IPS DF 4.7 (cell line): ENCODE results near the gene MYCBP.
"Not testable (repeated sequence)": the region's sequence is repeated elsewhere in the genome, so short reads cannot be mapped to it uniquely, and the experiment has no call there.

Experiments
- DNase-seq: peaks from one replicate; pipeline ENCODE4 v3.0.0-alpha.2; 2013; ENCODE audit warnings: low spot score; ENCODE audit errors: extremely low read depth

Gene MYCBP

DNA sequence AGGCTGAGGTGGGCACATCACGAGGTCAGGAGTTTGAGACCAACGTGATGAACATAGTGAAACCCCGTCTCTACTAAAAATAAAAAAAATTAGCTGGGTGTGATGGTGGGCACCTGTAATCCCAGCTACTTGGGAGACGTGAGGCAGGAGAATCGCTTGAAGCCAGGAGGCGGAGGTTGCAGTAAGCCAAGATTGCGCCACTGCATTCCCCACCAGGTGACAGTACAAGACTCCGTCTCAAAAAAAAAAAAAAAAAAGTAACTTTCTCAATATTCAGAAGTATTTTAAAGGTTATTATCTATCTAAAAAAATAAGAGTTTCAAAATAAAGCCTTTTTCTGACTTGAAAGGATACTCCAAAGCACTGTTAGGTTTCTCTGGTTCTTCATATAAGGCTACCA lies 5.9 kb downstream of the MYCBP start:
- no peak for DNase-seq

DNA sequence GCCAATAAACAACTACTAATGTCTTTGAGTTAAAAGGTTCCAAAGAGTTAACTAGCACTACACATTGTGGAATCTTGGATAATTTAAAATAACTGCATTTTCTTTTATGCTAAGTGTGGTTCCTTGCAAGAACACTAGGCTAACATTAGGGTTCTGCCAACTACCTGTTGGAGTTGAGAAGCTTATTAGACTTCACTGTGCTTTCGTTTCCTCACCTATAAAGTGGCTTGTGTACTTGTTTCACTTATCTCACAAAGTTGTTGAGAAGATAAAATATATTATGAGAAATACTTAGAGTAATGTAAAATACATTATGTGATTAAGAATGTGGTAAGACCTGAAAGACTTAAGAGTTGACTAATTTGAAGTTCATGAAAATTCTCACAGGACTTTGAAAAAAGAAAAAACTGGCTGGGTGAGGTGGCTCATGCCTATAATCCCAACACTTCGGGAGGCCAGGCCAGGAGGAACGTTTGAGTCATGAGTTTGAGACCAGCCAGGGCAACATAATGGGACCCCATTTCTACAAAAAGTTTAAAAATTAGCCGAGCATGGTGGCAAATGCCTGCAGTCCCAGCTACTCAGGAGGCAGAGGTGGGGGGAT lies 7.9 kb downstream of the MYCBP start:
- no peak for DNase-seq

DNA sequence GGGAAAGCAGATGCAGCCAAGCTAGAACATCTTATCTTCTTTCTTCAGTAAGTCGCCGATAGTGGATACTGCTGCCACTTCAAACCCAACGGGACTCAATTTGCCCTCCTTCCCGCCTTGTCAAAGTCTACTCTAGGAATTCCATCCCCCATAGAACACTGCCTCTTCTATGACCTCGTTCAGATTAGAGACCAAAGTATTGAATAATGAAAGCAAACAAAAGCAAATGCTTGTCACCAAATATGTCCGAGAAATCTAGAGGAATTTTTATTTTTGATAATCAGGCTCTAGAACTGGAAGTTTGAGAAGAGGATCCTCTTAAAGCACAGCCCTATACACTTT lies 12.7 kb downstream of the MYCBP start:
- no peak for DNase-seq

DNA sequence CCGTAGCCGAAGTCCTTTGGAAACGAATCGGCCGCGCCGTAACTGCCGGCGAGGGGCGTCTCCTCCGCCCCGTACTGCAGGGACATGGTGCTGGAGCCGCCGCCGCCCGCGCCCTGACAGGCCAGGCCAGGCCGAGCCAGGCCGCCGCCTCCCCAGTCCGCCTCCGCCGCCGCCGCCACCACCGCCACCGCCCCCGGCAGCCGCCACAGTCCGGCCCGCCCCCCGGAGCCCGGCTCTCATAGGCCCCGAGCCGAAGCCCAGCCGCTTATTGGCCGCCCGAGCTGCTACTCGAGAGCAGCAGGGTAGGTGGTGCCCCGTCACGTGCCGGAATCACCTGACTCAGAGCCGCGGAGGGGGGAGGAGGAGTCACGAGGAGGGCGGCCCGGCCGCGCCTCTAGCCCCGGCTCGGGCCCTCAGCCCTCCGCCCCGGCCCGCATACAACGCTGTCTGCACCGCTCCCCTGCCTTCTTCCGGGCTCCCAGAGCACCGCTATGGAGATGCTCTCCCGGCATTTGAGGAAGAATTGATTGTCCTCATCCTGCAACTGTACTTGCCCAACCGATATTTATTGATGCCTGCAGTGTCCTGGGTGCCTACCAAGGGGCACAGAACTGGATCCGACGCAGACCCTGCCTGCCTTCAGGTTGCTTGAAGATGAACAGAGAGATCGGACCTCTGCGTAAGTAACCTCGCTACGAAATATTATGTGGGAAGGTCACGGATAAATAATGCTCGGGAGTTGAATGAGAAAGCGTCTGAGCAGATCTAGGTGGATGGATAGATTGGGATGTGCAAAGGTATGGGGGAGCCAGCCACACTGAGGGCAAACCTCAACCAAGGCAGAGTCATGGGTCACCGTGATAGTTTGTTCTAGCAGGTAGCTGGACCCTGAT lies 13.3 kb downstream of the MYCBP start, which contains the start of gene RRAGC:
Gene RRAGC, minus strand, starts transcription at position 212 of the 893 bp plus-strand sequence. Its CDS starts 126 bp downstream, at position 86.
- DNase-seq: peak; percentile 64

DNA sequence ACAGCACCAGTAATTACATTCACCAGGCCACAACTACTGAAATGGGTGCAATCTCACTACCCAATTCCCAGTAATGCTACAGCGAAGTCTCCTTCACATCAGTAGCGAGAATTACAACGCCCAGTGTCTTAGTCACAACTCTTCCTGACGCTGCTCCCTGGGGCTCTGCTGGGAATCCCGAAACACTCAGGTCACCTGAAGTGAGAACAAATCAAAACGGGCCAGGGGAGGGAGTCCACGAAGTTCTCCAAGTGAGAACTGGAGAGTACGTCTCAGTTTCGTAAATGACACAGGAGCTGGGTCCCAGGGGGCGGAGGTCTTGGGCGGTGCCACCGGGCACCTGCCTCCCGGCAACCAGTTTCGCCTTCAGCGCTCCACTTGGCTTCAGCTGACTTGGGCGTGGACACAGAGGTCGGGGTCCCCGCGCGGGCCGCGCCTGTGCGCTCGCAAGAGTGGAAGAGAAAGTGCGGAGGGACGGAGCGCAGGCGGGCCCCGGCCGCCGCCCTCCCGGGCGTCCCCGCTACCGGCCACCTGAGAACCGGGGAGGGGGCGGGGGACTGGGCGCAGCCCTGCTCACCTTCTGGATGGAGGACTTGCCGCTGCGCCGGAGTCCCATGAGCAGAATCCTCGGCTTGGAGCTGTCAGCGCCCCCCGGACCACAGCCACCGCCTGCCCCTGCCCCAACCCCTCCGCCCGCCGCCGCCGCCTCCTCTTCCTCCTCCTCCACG lies 14.2 kb downstream of the MYCBP start:
- no peak for DNase-seq

DNA sequence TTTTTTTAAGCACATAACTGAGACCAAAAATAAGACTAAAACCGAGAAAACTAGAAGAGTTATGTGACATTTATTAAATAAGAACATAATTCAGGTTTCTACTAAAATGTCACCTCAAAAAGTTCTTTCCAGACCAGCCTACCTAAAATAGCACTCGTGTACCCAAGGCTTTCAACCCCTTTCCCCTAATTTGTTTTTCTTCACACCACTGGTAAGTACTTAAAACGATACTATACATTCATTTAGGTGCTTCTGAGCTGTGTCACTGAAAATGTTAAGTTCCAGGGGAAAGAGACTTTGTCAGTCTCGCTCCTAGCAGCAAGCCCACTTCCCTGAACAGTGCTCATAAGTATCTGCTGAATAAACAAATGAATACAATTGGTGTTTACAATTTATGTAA lies 20.4 kb downstream of the MYCBP start:
- no peak for DNase-seq

DNA sequence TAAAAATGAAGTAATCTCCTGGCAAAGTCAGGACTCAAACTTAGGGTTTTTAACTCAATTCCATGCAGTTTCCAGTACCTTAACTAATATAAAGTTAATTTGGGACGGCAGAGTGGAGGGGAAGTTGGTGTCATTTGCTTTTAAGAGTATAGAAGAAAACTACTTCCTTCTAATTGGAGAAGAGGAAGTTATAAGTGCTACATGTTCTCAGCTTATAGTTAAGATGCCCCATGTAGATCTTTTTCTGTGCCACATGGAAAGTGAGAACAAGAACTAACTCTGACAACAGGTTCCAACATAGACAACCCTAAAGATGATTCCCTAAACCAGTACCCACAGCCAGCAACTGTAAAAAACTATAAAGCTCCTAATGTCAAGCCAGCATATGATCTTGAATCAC lies 25.1 kb downstream of the MYCBP start:
- DNase-seq: no peak

DNA sequence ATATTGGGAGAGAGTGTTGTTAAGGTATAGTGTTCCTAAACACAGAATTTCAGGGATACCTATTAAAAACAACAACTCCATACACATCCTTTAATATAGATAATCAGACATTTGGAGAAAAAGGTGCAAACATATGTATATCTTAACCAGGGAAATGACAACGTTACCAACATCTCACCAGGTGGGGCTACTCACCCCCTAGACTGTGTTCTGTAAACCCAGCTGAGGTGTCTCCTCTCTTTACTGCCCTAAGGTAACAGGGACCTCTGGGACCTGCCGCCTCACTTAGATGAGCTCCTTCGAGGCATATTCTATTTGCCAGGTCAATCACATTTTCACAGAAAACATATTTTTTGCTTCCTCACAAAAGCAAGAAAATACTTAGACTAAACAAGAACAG lies 26.9 kb downstream of the MYCBP start:
- no peak for DNase-seq

DNA sequence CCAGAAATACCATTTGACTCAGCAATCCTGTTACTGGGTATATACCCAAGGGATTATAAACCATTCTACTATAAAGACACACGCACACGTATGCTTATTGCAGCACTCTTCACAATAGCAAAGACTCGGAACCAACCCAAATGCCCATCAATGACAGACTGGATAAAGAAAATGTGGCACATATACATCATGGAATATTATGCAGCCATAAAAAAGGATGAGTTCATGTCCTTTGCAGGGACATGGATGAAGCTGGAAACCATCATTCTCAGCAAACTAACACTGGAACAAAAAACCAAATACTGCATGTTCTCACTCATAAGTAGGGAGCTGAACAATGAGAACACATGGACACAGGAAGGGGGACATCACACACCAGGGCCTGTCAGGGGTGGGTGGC lies 28.1 kb downstream of the MYCBP start:
- not testable (repeated sequence) for DNase-seq

DNA sequence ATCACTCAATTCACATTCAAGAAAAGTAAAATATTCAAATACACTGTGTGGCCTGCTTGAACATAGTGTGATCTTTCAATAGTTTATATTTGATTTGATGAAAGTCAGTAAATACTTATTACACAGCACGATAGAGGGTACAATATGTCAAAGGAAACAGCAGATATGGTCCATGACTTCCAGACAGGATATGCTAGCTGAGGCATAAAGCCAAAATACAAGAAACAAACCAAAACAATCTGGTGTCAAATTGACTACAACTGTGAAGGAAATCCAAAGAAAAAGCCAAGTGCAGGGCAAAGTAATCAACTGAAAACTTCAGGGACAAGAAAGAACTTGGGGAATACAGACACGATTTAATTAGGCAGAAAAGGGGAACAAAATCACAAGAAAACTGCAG lies 32.9 kb downstream of the MYCBP start:
- no peak for DNase-seq

DNA sequence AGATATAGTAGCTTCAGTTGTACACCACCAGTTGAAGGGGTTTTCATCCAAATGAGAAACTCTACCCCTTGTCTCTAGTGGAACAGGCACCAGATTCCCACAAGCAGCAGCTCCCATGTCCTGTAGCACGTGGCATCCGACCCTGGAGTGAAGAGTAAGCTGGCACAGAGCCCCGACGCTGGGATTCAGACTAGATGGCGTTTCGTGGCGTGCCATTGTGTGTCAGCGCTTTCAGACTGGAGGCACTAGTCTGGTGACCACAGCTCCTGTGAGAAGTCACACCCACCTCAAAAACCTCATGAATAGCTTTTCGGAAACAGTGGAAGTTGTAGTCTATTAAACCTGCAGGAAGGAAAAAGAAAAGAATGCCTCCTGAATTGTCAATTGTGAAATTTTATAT lies 33.8 kb downstream of the MYCBP start:
- no peak for DNase-seq

DNA sequence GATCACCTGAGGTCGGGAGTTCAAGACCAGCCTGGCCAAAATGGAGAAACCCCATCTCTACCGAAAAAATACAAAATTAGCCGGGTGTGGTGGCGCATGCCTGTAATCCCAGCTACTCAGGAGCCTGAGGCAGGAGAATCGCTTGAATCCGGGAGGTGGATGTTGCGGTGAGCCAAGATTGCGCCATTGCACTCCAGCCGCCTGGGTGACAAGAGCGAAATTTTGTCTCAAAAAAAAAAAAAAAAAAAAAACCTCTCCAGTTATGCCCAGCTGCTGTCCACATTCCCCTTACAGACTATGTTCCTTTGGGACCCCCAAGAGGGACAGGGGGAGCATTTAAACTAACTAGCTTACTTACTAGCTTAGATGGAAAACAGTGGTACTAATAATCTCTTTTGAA lies 36.8 kb downstream of the MYCBP start:
- DNase-seq: not testable (repeated sequence)

DNA sequence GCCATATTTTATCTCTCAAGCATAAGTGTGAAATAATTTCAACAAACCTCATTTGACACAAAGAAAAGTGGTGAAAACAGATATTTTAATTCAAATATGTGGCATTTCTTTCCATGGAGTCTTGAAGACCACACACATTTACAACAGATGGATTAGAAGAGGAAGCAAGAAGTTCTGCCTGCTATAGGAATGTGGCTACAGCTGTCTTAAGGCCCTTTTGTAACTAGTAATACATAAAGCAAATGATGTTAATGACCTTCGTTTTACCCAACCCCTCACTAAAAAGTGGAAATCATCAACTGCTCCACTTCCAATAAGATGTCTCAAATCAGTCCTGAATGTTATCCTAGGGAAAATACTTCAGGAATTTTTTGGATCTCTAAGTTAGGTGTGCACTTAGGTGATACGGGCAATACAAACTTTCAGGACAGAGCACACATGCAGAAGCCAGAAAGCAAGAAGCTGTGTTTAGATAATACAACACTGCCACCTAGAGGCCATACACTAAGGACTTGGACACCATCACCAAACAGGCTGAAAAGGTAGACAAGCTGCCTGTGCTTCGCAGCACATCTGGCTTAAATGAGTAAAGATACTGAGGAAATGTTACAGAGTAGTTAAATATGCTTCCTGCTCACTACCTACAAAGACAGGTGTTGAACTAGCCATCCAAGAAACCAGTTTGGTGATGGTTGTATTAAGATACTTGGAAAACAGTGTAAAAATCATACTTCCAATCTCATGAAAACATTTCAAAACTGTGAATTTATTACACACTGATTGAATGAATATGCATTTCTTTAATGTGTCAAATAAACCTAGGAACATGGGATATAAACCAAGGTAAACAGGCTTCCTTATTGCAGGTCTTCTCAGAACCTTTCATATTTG lies 38.0 kb downstream of the MYCBP start:
- peak; percentile 88 for DNase-seq

DNA sequence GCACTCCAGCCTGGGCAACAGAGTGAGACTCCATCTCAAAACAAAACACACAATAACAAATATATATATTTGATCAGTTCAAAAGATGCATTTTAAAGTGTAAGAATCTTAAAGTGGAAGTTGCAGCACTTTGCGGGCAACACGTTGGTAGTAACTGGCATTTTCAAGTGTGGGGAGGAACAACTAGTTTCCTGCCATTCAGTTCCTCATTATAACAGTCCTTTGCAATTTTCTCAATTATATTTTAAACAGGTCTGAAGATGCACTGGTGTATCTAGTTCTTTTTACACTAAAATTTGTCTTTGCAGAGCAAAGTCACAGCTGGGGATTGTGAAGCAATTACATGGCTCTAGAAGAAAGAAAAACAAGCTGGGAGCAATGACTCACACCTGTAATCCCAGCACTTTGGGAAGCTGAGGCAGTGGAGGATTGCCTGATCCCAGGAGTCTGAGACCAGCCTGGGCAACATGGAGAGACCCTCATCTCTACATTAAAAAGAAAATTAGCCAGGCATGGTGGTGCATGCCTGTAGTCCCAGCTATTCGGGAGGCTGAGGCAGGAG lies 38.8 kb downstream of the MYCBP start:
- DNase-seq: no peak

DNA sequence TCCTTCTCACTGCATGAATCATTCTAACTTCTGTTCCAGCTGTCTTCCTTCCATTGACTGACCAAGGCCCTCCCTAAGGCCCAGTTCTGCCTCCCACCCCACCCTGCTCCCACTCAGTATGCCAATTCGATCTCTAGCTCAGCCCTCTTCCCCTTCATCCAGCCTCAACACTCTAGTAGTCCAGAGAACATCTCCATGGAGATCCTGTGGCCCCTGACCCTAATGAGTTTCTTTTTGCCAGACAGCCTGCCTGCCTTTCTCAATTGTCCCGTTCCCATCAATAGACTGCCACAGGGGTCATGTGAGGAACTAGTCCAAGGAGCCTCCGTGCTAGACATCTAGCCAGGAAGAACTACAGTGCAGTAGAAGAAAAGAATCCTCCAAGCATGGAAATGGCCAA lies 40.0 kb downstream of the MYCBP start:
- DNase-seq: no peak

DNA sequence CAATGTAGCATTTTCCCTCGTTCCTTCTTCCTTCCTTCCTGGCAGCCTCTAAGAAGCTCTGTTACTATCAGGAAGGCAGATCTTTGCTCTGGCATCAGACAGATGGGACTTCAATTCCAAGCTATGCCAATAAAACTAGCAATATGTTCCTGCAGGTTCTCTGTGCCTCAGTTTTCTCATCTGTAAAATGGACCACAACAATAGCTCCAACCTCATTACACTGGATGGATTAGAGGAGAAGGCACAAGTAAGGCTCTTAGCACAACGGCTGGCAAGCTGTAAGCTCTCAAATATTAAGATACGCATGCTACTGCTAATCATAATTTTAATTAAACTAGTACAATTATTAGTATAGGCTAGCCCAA lies 40.8 kb downstream of the MYCBP start:
- DNase-seq: no peak

DNA sequence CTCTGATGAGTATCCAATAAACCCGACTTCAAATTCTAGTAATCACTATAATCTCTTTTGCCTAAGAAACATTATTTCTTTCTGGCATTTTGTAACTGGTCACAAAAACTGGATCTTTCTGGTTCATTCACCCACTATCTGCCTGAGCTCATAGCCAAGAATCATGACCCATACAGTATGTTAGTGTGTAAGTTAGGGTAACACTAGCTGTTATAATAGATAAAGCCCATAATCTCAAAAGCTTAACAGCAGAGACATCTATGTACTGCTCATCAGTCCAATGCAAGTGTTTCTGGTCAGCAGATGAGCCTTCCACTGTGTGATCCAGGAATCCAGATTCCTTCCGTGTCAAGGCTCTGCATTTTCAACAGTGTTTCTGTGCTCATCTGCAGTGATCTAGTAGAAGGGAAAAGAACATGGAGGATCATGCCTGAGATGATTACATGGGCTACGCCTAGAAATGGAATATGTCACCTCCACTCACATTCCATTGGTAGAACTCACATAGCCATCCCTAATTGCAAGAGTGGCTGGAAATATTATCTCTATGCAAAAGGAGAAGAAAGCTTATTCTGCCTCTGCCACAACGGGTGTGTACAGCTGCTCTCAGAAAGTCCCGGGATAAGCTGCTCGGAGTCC lies 41.3 kb downstream of the MYCBP start:
- DNase-seq: no peak

DNA sequence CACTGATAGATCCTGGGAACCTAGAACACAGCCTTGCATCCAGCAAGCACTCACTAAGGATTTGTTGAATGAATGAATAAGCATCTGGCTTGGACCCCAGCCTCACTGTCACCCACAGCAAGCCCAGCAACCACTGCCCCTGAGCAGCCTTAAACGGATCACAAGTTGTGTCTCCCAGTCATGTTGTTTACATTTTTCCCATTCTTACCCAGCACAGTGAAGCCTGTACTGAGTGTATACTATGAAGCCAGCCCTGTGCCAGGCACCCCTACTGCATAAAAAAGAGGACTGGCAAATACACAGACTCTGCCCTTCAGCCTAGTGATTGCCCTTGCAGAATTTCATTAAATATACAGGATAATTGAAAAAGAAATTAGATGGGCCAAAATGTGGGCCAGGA lies 43.8 kb downstream of the MYCBP start:
- DNase-seq: no peak

DNA sequence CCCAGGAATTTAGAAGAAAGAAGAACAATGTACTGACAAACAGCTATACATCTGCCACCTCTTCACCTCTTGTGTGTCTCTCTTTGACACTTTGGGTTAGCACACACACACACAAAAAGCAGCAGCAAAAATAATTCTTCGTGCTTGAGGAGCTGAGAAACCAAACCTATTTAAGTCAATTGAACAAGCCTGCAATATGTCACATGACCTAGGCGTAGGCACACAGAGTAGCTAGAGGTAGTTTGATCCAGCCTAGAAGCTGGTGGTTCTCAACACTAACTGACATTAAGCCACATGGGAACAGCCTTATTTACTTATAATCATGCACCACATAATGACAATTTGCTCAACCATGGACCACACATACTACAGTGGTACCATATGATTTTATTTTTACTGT lies 45.8 kb downstream of the MYCBP start:
- no peak for DNase-seq

DNA sequence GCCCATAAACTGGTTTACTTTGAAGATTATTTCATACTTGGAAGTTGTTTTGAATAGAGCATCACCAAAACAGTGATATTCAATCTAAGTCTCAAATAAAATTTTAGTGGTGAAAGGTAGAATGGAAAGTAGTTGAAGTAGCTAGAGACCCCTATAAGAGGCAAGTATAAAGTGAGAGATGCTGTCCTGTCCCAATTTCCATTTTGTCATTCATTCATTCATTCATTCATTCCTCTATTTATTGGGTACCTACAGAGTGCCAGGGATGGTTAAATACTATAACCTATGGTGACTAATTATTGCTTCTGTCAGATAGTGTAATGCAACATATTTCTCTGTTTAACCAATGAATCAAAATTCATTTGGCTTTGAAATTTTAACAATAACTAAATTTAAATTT lies 46.3 kb downstream of the MYCBP start:
- no peak for DNase-seq

DNA sequence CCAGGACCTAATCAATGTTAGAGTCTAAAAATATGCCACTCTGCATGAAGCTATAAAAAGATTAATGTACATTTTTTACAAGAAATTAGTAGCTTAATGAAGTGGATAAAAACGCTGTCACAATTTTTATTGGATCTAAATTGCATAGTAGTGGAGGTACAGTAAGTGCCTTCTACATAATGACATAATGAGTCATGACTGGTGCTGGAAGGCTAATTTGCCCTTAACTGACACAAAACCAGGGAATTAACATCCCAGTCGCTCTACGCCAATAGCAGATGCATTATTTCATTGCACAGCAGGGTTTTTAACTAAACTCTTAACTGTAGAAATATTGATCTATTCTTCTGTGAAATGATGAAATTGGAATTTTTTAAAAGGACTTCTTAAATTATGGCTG lies 46.9 kb downstream of the MYCBP start:
- no peak for DNase-seq
